B cell (primary cell): Measurements from ENCODE around the gene MYL5. TPM values are rescaled to one million over a fixed set of nuclear protein-coding genes. Genes with fewer than 3 reads are reported as not detected.

ENCODE experiments used
- ATAC-seq: fragments of 200-7000 bp; cut with Tn5 transposase; one replicate; pipeline ENCODE4 v1.10.0; 2021; ENCODE audit warnings: low read depth, mild to moderate bottlenecking, moderate number of reproducible peaks, moderate library complexity
- CTCF ChIA-PET: fragments of 350-600 bp; sonication (Branson Sonifier 250); formaldehyde crosslinking; loops from one replicate; lab custom pipeline; 2021; ENCODE audit warnings: antibody characterized with exemption, inconsistent platforms; lab: Charles Lee
- POLR2A ChIA-PET: fragments of 350-600 bp; sonication (Branson Sonifier 250); formaldehyde crosslinking; loops from one replicate; lab custom pipeline; 2021; ENCODE audit warnings: antibody characterized with exemption; lab: Charles Lee
- DNase-seq: peaks from one replicate; pipeline ENCODE4 v3.0.0; 2013
- H2AFZ ChIP-seq: 2 replicates; pipeline ENCODE4 v1.6.1; 2012; ENCODE audit warnings: mild to moderate bottlenecking, low read depth, low read length; ENCODE audit not compliant: insufficient read depth, poor library complexity, severe bottlenecking
- H3K27ac ChIP-seq, 2 donors: 1 replicate in 1 of 2; 2 replicates in 1 of 2; pipeline ENCODE4 v1.5.1; 2012 to 2013; ENCODE audit warnings: low read length in 2 of 2, mild to moderate bottlenecking in 2 of 2, moderate library complexity in 1 of 2
- H3K27me3 ChIP-seq, 4 experiments: fragments of 200-600 bp in 1 of 4; sonication (generic) in 1 of 4; replicated peaks in 1 of 4; 1 replicate in 2 of 4; 2 replicates in 2 of 4; pipeline versions ENCODE4 v1.6.1 to v1.7.0; 2013 to 2016; ENCODE audit warnings: low read length in 3 of 4, mild to moderate bottlenecking in 2 of 4, mixed read lengths in 1 of 4, moderate library complexity in 1 of 4; ENCODE audit not compliant: insufficient read depth in 4 of 4, control insufficient read depth in 3 of 4; ENCODE audit errors: control extremely low read depth in 1 of 4
- H3K36me3 ChIP-seq, 2 experiments: replicated peaks in 1 of 2; 1 replicate in 1 of 2; 2 replicates in 1 of 2; pipeline versions ENCODE4 v1.6.1 to v1.7.1; 2013; ENCODE audit warnings: low read length in 1 of 2; ENCODE audit not compliant: insufficient read depth in 2 of 2, control insufficient read depth in 1 of 2; ENCODE audit errors: control extremely low read depth in 1 of 2, extremely low read depth in 1 of 2
- H3K4me1 ChIP-seq, 2 donors: fragments of 200-600 bp in 1 of 2; sonication (generic) in 1 of 2; 1 replicate in 1 of 2; 2 replicates in 1 of 2; pipeline versions ENCODE4 v1.5.1 to v1.6.1; 2013 to 2017; ENCODE audit warnings: low read length in 2 of 2; ENCODE audit not compliant: control insufficient read depth in 2 of 2, insufficient read depth in 2 of 2
- H3K4me2 ChIP-seq: replicated peaks from 2 replicates; pipeline ENCODE3; 2012; ENCODE audit warnings: mild to moderate bottlenecking, low read depth, low read length; ENCODE audit not compliant: poor library complexity, severe bottlenecking
- H3K4me3 ChIP-seq, 5 experiments: fragments of 200-600 bp in 1 of 5; sonication (generic) in 1 of 5; 1 replicate in 3 of 5; 2 replicates in 2 of 5; pipeline versions ENCODE4 v1.5.1 to v1.7.0; 2011 to 2016; ENCODE audit warnings: low read length in 4 of 5, mild to moderate bottlenecking in 4 of 5, low read depth in 2 of 5, control low read depth in 1 of 5, moderate library complexity in 1 of 5; ENCODE audit not compliant: insufficient read depth in 1 of 5; ENCODE audit errors: control extremely low read depth in 1 of 5, extremely low read depth in 1 of 5
- H3K79me2 ChIP-seq: fragments of 200-600 bp; sonication (generic); one replicate; pipeline ENCODE4 v1.6.0; 2016; ENCODE audit warnings: low read length; ENCODE audit not compliant: control insufficient read depth, insufficient read depth
- H3K9ac ChIP-seq: fragments of 200-600 bp; sonication (generic); 2 replicates; pipeline ENCODE4 v1.6.1; 2017; ENCODE audit warnings: mild to moderate bottlenecking, low read length, moderate library complexity
- H3K9me3 ChIP-seq, 3 donors: one replicate each; pipeline versions ENCODE4 v1.6.1 to v1.7.1; 2013; ENCODE audit warnings: low read length in 2 of 3; ENCODE audit not compliant: control insufficient read depth in 2 of 3, insufficient read depth in 1 of 3; ENCODE audit errors: control extremely low read depth in 1 of 3
- H4K20me1 ChIP-seq: 2 replicates; pipeline ENCODE4 v1.6.0; 2012; ENCODE audit warnings: mild to moderate bottlenecking, low read length; ENCODE audit not compliant: insufficient read depth, control insufficient read depth, poor library complexity, severe bottlenecking
- H3K27ac Mint-ChIP-seq: one replicate; pipeline ENCODE4 v1.8.0; 2021; ENCODE audit warnings: mixed read lengths
- H3K27me3 Mint-ChIP-seq: one replicate; pipeline ENCODE4 v1.8.0; 2021; ENCODE audit warnings: mixed read lengths
- H3K4me1 Mint-ChIP-seq: one replicate; pipeline ENCODE4 v1.8.0; 2021; ENCODE audit warnings: mixed read lengths
- H3K4me3 Mint-ChIP-seq: one replicate; pipeline ENCODE4 v1.8.0; 2021; ENCODE audit warnings: mixed read lengths
- H3K9me3 Mint-ChIP-seq: one replicate; pipeline ENCODE4 v1.8.0; 2022; ENCODE audit warnings: mixed read lengths; ENCODE audit not compliant: insufficient read depth
- EZH2 ChIP-seq: IDR thresholded peaks from 2 replicates; pipeline ENCODE4 v1.6.1; 2012; ENCODE audit warnings: borderline replicate concordance, low read depth, mild to moderate bottlenecking, moderate library complexity, low read length; ENCODE audit not compliant: insufficient read depth, poor library complexity, severe bottlenecking
- WGBS: methylation state at CpG from one replicate; pipeline ENCODE4 v1.1.5; 2013; ENCODE audit warnings: missing lambda C conversion rate; ENCODE audit not compliant: insufficient coverage; 5-methylcytosine and 5-hydroxymethylcytosine counted together
- intact Hi-C: fragments of 100-400 bp; cut with micrococcal nuclease; formaldehyde crosslinking; loops from one replicate; pipeline ENCODE4 v1.10.0; 2022
- polyA plus RNA-seq: library from polyadenylated mRNA; depleted of rRNA; stranded (reverse); fragments of >200 nt; gene quantifications from 2 replicates; pipeline ENCODE4 v1.2.3, GENCODE V29; 2012
- total RNA-seq, 2 donors: library from RNA; stranded (reverse); fragments of 120-200 nt in 1 of 2; gene quantifications; 1 replicate in 1 of 2; 2 replicates in 1 of 2; pipeline versions ENCODE4 v1.2.3 to v1.2.4, GENCODE V29; 2013 to 2022
- TF ChIP-seq, protein P1 (sequence below): fragments of 200-600 bp; IDR thresholded peaks from one replicate; pipeline ENCODE4 v1.8.0; 2022; ENCODE audit warnings: antibody characterized with exemption, mild to moderate bottlenecking

MYL5 gene
- total and polyA plus RNA-seq, 2 donors (not counting 1 experiment from before 2014, with no cell fraction given) = 16.9 to 38.3 TPM

DNA sequence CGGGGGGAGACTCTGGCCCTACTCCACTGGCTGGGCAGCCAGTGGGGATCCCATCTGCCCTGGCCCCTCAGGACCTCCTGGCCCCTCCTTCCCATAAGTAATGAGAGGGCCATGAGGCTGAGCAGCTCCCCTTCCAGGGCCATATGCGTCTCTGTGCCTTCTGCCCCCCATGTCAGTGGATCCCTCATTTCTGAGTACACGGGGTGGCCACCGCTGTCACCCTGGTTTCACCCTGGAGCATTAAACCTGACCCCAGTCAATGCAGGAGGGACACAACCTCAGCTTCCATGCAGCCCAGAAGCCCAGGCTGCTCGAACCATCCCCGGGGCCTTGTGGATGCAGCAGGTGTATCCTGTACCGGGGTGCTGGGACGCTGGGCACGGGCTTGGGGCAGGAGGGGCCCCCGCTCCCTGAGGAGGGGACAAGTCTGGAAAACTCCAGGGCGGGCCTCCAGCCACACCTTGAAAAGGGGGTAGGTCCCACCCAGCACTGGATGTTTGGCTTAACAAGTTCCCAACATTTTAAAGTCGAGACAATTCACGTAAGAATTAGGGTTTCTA lies 24.5 kb upstream of the MYL5 start:
- intact Hi-C loops = no loop called here

DNA sequence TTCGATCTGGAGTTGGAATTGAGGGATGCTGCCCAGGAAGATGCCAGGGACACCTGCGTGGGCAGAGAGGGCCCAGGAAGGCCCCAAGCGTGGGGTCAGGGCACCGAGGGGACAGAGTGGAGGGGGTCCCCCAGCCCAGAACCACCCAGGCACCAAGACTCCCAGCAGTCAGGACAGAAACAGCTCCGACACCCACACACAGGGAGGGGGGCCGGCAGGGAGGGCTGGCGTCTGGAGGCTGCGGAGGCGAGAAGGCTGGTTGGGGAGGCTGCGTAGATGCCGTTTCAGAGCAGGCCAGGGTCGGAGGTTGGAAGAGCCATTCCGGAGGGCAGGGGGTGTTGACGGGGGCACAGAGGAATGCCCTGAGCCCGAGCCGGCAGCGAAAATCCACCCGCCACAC lies 23.9 kb upstream of the MYL5 start:
- 90% methylated on average over 18 of the region's 18 CpGs for whole genome bisulfite sequencing
- H3K4me3 Mint-ChIP-seq = no peak overlapping the region
- H2AFZ ChIP-seq = no peak overlapping the region
- intact Hi-C loops = no loop called here
- H3K4me3 ChIP-seq = no peak overlapping the region
- H3K27me3 ChIP-seq = peaks cover 0 to 8% (median 1%) of the 10 kb centered on the region in 4 experiments
- no peaks in the 10 kb centered on the region for H3K4me1 ChIP-seq
- H3K9me3 ChIP-seq = peaks cover 0 to 20% (median 0%) of the 10 kb centered on the region in 3 donors
- no peaks in the 10 kb centered on the region for H3K4me1 Mint-ChIP-seq
- H4K20me1 ChIP-seq = no peaks in the 10 kb centered on the region
- peaks cover 12% of the 10 kb centered on the region for H3K27me3 Mint-ChIP-seq
- POLR2A ChIA-PET = no interaction called here
- CTCF ChIA-PET = no interaction called here
- H3K27ac ChIP-seq = no peak overlapping the region
- H3K9me3 Mint-ChIP-seq = no peaks in the 10 kb centered on the region
- no peaks in the 10 kb centered on the region for H3K79me2 ChIP-seq
- no peak overlapping the region for H3K4me2 ChIP-seq
- no peak overlapping the region for H3K27ac Mint-ChIP-seq
- ATAC-seq = no peak
- no peaks in the 10 kb centered on the region for H3K36me3 ChIP-seq
- TF ChIP-seq, protein P1, sequence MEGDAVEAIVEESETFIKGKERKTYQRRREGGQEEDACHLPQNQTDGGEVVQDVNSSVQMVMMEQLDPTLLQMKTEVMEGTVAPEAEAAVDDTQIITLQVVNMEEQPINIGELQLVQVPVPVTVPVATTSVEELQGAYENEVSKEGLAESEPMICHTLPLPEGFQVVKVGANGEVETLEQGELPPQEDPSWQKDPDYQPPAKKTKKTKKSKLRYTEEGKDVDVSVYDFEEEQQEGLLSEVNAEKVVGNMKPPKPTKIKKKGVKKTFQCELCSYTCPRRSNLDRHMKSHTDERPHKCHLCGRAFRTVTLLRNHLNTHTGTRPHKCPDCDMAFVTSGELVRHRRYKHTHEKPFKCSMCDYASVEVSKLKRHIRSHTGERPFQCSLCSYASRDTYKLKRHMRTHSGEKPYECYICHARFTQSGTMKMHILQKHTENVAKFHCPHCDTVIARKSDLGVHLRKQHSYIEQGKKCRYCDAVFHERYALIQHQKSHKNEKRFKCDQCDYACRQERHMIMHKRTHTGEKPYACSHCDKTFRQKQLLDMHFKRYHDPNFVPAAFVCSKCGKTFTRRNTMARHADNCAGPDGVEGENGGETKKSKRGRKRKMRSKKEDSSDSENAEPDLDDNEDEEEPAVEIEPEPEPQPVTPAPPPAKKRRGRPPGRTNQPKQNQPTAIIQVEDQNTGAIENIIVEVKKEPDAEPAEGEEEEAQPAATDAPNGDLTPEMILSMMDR = no peak
- no peak for DNase-seq
- H3K9ac ChIP-seq = no peak overlapping the region

More for the DNA sequence above, 24.5 kb upstream of the MYL5 start:
- no peaks in the 10 kb centered on the region for H3K79me2 ChIP-seq
- H4K20me1 ChIP-seq = no peaks in the 10 kb centered on the region
- no peak overlapping the region for H3K27ac Mint-ChIP-seq
- no peaks in the 10 kb centered on the region for H3K4me1 ChIP-seq
- peaks cover 0 to 8% (median 1%) of the 10 kb centered on the region in 4 experiments for H3K27me3 ChIP-seq
- TF ChIP-seq, protein P1 = no peak
- no peak for TF ChIP-seq EZH2
- peaks cover 0 to 20% (median 0%) of the 10 kb centered on the region in 3 donors for H3K9me3 ChIP-seq
- DNase-seq (no peak), ATAC-seq (no peak)
- no peak overlapping the region for H2AFZ ChIP-seq
- ChIA-PET CTCF (no interaction called here), POLR2A (no interaction called here)
- H3K36me3 ChIP-seq = no peaks in the 10 kb centered on the region
- H3K4me2 ChIP-seq = no peak overlapping the region
- no peaks in the 10 kb centered on the region for H3K4me1 Mint-ChIP-seq
- no peak overlapping the region for H3K4me3 ChIP-seq
- H3K27ac ChIP-seq = no peak overlapping the region
- WGBS = 89% methylated on average over 12 of the region's 13 CpGs
- no peaks in the 10 kb centered on the region for H3K9me3 Mint-ChIP-seq
- H3K27me3 Mint-ChIP-seq = peaks cover 14% of the 10 kb centered on the region
- H3K9ac ChIP-seq = no peak overlapping the region
- H3K4me3 Mint-ChIP-seq = no peak overlapping the region
